HFFc6 (cell line): ENCODE measurements around the gene SRGAP2C. TPM values are rescaled to one million over a fixed set of nuclear protein-coding genes. Genes with fewer than 3 reads are reported as not detected.
"Not testable (repeated sequence)": the region's sequence is repeated elsewhere in the genome, so short reads cannot be mapped to it uniquely, and the experiment has no call there.

Experiments used
- DNase-seq: peaks from one replicate; pipeline ENCODE4 v3.0.0-alpha.2; 2018
- H3K27ac Mint-ChIP-seq: 2 replicates; pipeline ENCODE4 v1.8.0; 2020; ENCODE audit warnings: mild to moderate bottlenecking, mixed read lengths
- H3K27me3 Mint-ChIP-seq: 2 replicates; pipeline ENCODE4 v1.8.0; 2021; ENCODE audit warnings: mild to moderate bottlenecking, moderate library complexity, mixed read lengths; ENCODE audit not compliant: insufficient read depth
- H3K36me3 Mint-ChIP-seq: 2 replicates; pipeline ENCODE4 v1.8.0; 2021; ENCODE audit warnings: low read depth, mixed read lengths
- H3K4me1 Mint-ChIP-seq: 2 replicates; pipeline ENCODE4 v1.8.0; 2020; ENCODE audit warnings: low read depth, mixed read lengths
- H3K4me3 Mint-ChIP-seq: 2 replicates; pipeline ENCODE4 v1.8.0; 2020; ENCODE audit warnings: mild to moderate bottlenecking, moderate library complexity, mixed read lengths
- H3K9me3 Mint-ChIP-seq: 2 replicates; pipeline ENCODE4 v1.8.0; 2020; ENCODE audit warnings: mild to moderate bottlenecking, mixed read lengths
- total RNA-seq, 6 experiments: library from RNA; stranded (reverse); fragmentation: NEBNext Ultra II Directional; extraction: Animal tissue kit (Norgen Biotek cat#: 25700); gene quantifications; 2 replicates in 1 of 6; 3 replicates in 5 of 6; pipeline ENCODE4 v1.2.3, GENCODE V29; 2021

The SRGAP2C gene
- total RNA-seq, 6 experiments from 2014 or later = 13.8 to 34.6 (median 23.0) TPM

DNA sequence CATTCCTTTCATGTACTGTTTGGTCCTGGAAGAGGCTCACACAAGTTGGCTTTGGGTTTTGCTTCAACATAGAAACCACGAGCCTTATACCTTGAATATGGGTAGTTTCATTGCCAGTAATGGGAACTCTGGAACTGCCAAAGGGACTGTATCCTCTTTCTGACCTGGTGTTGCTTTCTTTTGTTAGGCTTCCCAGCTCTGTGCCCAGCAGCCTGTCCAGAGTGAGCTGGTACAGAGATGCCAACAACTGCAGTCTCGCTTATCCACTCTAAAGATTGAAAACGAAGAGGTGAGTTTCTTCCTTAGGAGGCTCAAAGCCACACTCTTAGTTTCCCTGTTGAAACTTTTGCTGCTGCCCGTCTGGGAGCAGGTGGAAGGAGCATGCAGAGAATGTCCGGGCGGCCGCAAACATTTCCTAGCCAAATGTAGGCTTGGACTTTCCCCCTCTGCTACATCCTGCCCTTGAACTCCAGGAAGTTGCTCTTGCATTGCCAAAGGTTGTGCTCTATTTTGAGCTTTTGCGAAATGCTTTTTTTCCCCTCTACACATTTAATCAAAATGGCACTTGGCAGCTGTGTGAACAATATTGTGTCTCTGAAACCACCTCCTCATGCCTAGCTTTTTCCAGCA, 201.7 kb downstream of the SRGAP2C start:
- H3K36me3 Mint-ChIP-seq, H3K9me3 Mint-ChIP-seq, H3K27ac Mint-ChIP-seq, H3K27me3 Mint-ChIP-seq, DNase-seq, H3K4me3 Mint-ChIP-seq, H3K4me1 Mint-ChIP-seq: not testable (repeated sequence)

DNA sequence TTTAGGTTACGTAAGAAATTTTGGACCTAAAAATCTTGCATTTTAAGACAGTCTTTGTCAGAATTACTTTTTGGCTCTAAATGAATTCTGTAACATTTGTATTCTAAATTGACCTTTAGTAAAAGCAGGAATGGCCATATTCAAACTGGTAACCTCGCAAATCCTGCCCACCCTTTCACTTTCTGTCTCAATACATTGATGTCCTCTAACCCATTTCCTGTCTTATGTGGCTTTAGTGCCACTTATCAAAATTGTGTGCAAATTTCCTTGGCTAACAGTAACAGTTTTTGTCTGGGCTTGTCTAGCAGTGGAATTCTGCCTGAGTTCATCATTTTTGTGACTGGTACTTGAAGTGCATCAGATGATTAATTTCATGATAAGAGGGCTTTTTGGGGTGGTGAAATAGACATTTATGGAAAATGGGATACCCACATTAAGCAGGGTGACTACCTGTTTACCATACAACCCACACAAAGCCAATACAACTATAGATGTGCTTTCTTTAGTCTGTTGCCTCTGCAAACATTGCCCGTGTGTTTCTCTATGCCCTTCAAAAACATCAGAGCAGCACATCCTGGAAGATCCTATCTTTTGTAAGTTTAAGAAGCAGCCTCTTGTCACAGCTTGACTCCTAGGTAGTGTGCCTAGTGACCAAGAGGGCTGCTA, 205.3 kb downstream of the SRGAP2C start:
- not testable (repeated sequence) for H3K27me3 Mint-ChIP-seq, H3K27ac Mint-ChIP-seq, H3K36me3 Mint-ChIP-seq, DNase-seq, H3K9me3 Mint-ChIP-seq, H3K4me1 Mint-ChIP-seq, H3K4me3 Mint-ChIP-seq

DNA sequence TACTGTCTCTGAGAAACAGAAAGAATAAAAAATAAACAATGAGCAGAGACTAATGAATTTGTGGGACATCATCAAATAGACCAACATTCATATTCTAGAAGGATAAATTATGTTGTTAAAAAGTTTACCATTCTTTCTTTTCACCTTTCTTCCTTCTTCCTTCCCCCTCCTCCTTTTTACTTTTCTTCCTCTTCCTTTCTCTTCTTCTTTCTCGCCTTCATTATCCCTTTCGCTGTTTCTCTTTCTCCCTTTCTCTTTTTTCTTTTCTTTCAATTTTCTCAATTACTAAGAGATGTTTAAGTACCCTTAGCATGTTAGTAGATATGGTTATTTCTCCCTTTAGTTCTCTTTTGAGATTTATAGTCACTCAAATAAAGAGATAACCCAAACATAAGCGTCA, 207.4 kb downstream of the SRGAP2C start:
- not testable (repeated sequence) for H3K4me1 Mint-ChIP-seq, H3K36me3 Mint-ChIP-seq, H3K27ac Mint-ChIP-seq, H3K4me3 Mint-ChIP-seq, H3K9me3 Mint-ChIP-seq, H3K27me3 Mint-ChIP-seq, DNase-seq

DNA sequence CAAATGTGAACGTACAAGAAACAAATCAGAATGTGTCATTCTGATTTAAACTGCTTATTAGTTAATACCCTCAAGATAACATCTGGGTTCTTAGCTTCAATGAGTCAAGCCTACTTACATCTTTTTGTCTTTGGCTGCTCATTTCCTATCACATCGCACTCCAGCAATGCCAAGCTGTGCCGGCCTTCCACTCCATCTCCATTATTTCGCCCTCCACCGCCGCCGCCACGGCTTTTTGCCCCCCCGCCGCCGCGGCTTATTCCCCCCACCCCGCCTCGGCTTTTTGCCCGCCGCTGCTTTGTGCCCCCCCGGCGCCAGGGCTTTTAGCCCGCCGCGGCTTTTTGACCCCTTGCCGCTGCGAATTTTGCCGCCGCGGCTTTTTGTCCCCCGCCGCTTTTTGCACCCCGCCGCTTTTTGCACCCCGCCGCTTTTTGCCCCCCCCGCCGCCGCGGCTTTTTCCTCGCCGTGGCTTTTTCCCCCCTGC, 211.0 kb downstream of the SRGAP2C start:
- peak overlapping the region; percentile 79 for H3K4me3 Mint-ChIP-seq
- peak; percentile 46 for DNase-seq
- not testable (repeated sequence) for H3K4me1 Mint-ChIP-seq, H3K27ac Mint-ChIP-seq, H3K27me3 Mint-ChIP-seq
- peaks cover 10% of the 10 kb centered on the region for H3K9me3 Mint-ChIP-seq
- peaks cover 10% of the 10 kb centered on the region for H3K36me3 Mint-ChIP-seq

DNA sequence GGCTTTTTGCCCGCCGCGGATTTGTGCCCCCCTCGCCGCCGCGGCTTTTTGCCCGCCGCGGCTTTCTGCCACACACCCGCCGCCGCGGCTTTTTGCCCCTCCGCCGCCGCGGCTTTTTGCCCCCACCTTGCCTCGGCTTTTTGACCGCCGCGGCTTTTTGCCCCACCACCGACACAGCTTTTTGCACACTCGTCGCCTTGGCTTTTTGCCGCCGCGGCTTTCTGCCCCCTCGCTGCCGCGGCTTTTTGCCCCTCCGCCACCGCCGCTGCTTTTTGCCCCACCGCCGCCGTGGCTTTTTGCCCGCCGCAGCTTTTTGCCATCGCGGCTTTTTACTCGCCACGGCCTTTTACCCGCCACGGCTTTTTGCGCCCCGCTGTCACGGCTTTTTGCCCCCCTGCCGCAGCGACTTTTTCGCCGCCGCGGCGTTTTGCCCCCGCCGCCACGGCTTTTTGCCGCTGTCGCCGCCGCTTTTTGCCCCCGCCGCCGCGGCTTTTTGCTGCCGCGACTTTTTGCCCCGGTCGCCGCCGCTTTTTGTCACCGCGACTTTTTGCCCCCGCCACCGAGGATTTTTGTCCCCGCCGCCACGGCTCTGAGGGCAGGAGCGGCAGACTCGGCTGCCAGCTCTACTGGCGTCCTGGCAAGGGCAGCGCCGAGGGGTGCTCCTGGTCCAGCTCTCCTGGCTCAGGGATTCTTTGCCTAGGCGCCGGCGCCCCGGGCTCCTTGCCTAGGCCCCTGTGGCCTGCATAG, 211.7 kb downstream of the SRGAP2C start:
- not testable (repeated sequence) for H3K27ac Mint-ChIP-seq, H3K27me3 Mint-ChIP-seq, H3K4me1 Mint-ChIP-seq, DNase-seq
- peak overlapping the region; percentile 88 for H3K4me3 Mint-ChIP-seq
- peaks cover 17% of the 10 kb centered on the region for H3K36me3 Mint-ChIP-seq
- peaks cover 18% of the 10 kb centered on the region for H3K9me3 Mint-ChIP-seq

DNA sequence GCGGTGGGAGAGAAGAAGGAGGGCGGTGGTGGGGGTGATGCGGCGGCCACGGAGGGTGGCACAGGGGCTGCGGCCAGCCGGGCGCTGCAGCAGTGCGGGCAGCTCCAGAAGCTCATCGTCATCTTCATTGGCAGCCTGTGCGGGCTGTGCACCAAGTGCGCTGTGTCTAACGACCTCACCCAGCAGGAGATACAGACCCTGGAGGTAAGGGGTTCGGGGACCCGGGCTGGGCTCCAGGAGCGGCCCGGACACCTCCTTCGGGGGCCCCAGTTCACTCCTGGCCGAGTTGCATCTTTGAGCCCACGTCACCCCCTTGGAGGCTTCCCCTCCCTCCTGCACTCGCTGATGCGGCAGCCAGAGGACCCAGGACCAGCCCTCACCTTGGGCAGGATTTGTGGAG, 212.3 kb downstream of the SRGAP2C start:
- H3K36me3 Mint-ChIP-seq = peaks cover 17% of the 10 kb centered on the region
- not testable (repeated sequence) for H3K27me3 Mint-ChIP-seq, DNase-seq, H3K4me1 Mint-ChIP-seq, H3K27ac Mint-ChIP-seq
- peaks cover 18% of the 10 kb centered on the region for H3K9me3 Mint-ChIP-seq
- H3K4me3 Mint-ChIP-seq = peak overlapping the region; percentile 88

DNA sequence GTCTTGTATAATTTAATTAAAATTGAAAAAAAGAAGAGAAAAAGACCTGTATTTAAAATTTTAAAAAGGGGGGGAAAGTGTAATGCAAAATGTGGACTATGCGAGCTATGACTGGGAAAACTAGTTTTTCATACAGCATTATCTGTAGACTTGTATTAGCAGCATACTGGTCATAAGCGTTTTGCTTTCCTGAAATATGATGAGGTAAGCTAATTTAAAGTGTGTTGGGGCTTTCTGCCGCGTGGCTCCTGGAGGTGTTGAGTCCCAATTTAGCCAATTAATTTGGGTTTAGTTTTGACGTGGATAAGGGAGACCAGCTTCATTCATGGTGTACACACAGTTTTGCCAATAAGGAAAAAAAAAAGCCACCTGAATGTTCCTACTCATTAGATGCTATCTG, 214.4 kb downstream of the SRGAP2C start:
- not testable (repeated sequence) for H3K27me3 Mint-ChIP-seq, DNase-seq, H3K27ac Mint-ChIP-seq, H3K4me1 Mint-ChIP-seq, H3K4me3 Mint-ChIP-seq
- H3K36me3 Mint-ChIP-seq = peaks cover 17% of the 10 kb centered on the region
- peaks cover 24% of the 10 kb centered on the region for H3K9me3 Mint-ChIP-seq

GRCh38 chr1:121400108-121400507, 215.3 kb downstream of the SRGAP2C start:
- DNase-seq, H3K27me3 Mint-ChIP-seq, H3K27ac Mint-ChIP-seq, H3K4me1 Mint-ChIP-seq, H3K4me3 Mint-ChIP-seq: not testable (repeated sequence)
- H3K36me3 Mint-ChIP-seq = peaks cover 17% of the 10 kb centered on the region
- H3K9me3 Mint-ChIP-seq = peaks cover 24% of the 10 kb centered on the region

- Mint-ChIP-seq H3K9me3 (peaks cover 24% of the 10 kb centered on the region), H3K36me3 (peaks cover 17% of the 10 kb centered on the region)
- not testable (repeated sequence) for H3K4me3 Mint-ChIP-seq, H3K27ac Mint-ChIP-seq, DNase-seq, H3K27me3 Mint-ChIP-seq, H3K4me1 Mint-ChIP-seq
Measured at GRCh38 chr1:121400541-121401310, 216.0 kb downstream of the SRGAP2C start.

DNA sequence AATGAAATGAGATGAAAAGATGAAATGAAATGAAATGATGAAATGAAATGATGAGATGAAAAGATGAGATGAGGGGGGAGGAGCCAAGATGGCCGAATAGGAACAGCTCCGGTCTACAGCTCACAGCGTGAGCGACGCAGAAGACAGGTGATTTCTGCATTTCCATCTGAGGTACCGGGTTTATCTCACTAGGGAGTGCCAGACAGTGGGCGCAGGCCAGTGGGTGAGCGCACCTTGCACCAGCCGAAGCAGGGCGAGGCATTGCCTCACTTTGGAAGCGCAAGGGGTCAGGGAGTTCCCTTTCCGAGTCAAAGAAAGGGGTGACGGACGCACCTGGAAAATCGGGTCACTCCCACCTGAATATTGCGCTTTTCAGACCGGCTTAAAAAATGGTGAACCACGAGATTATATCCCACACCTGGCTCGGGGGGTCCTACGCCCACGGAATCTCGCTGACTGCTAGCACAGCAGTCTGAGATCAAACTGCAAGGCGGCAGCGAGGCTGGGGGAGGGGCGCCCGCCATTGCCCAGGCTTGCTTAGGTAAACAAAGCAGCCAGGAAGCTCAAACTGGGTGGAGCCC, 216.7 kb downstream of the SRGAP2C start:
- not testable (repeated sequence) for H3K4me1 Mint-ChIP-seq, H3K27ac Mint-ChIP-seq, H3K27me3 Mint-ChIP-seq, H3K4me3 Mint-ChIP-seq, DNase-seq
- Mint-ChIP-seq H3K9me3 (peaks cover 24% of the 10 kb centered on the region), H3K36me3 (peaks cover 17% of the 10 kb centered on the region)

DNA sequence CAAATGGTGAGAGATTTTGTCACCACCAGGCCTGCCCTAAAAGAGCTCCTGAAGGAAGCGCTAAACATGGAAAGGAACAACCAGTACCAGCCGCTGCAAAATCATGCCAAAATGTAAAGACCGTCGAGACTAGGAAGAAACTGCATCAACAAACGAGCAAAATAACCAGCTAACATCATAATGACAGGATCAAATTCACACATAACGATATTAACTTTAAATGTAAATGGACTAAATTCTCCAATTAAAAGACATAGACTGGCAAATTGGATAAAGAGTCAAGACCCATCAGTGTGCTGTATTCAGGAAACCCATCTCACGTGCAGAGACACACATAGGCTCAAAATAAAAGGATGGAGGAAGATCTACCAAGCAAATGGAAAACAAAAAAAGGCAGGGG, 218.5 kb downstream of the SRGAP2C start:
- H3K27ac Mint-ChIP-seq, H3K4me3 Mint-ChIP-seq, H3K27me3 Mint-ChIP-seq, H3K4me1 Mint-ChIP-seq, DNase-seq: not testable (repeated sequence)
- H3K9me3 Mint-ChIP-seq = peaks cover 24% of the 10 kb centered on the region
- peaks cover 17% of the 10 kb centered on the region for H3K36me3 Mint-ChIP-seq
